GM18868 (cell line): Measurements from ENCODE around the gene LDLRAD3.

ENCODE experiments used
- ATAC-seq: cut with Tn5 transposase; IDR thresholded peaks from one replicate; pipeline ENCODE4 v1.9.1; 2021; ENCODE audit warnings: mild to moderate bottlenecking, moderate library complexity; ENCODE audit not compliant: unreplicated experiment

The LDLRAD3 gene

GRCh38 chr11:36071917-36072500 is 128.1 kb downstream of the LDLRAD3 start:
- no peak for ATAC-seq

GRCh38 chr11:36073411-36074203 is 129.7 kb downstream of the LDLRAD3 start:
- no peak for ATAC-seq

GRCh38 chr11:36074941-36075431 is 131.1 kb downstream of the LDLRAD3 start:
- no peak for ATAC-seq

- no peak for ATAC-seq
Observed at GRCh38 chr11:36077368-36077767, 133.5 kb downstream of the LDLRAD3 start.

GRCh38 chr11:36077886-36078685 is 134.2 kb downstream of the LDLRAD3 start:
- ATAC-seq, result no peak

GRCh38 chr11:36078686-36079055 is 134.8 kb downstream of the LDLRAD3 start:
- no peak for ATAC-seq

GRCh38 chr11:36079878-36080675 is 136.2 kb downstream of the LDLRAD3 start:
- ATAC-seq, result no peak

- ATAC-seq, result no peak
Observed at GRCh38 chr11:36081274-36081945, 137.5 kb downstream of the LDLRAD3 start.

- ATAC-seq, result no peak
Observed at GRCh38 chr11:36086366-36086765, 142.5 kb downstream of the LDLRAD3 start.

- ATAC-seq, result no peak
Observed at GRCh38 chr11:36088266-36088972, 144.6 kb downstream of the LDLRAD3 start.

GRCh38 chr11:36089920-36090319 is 146.1 kb downstream of the LDLRAD3 start:
- ATAC-seq, result no peak

- no peak for ATAC-seq
Observed at GRCh38 chr11:36090356-36091109, 146.7 kb downstream of the LDLRAD3 start.

- ATAC-seq, result no peak
Observed at GRCh38 chr11:36091256-36091811, 147.5 kb downstream of the LDLRAD3 start.

GRCh38 chr11:36092314-36093030 is 148.6 kb downstream of the LDLRAD3 start:
- no peak for ATAC-seq

GRCh38 chr11:36093548-36093947 is 149.7 kb downstream of the LDLRAD3 start:
- ATAC-seq, result no peak

GRCh38 chr11:36094164-36094563 is 150.3 kb downstream of the LDLRAD3 start:
- ATAC-seq, result no peak

- no peak for ATAC-seq
Observed at GRCh38 chr11:36095716-36096115, 151.9 kb downstream of the LDLRAD3 start.

- no peak for ATAC-seq
Observed at GRCh38 chr11:36097219-36097650, 153.4 kb downstream of the LDLRAD3 start.
